Activated T-helper 17 cell treated with anti-CD3 and anti-CD28 coated beads, Interleukin-2, amount 50 U/mL, for 72 hours (primary cell): ENCODE measurements around the gene PHF20. TPM values are rescaled to one million over a fixed set of nuclear protein-coding genes. Genes with fewer than 3 reads are reported as not detected.
"Not testable (repeated sequence)": the region's sequence is repeated elsewhere in the genome, so short reads cannot be mapped to it uniquely, and the experiment has no call there.

Experiments used
- ATAC-seq: fragments of 150-1000 bp; cut with Tn5 transposase; replicated peaks from 2 replicates; pipeline ENCODE4 v1.10.0; 2021; ENCODE audit warnings: mild to moderate bottlenecking, moderate library complexity
- H3K27ac Mint-ChIP-seq: one replicate; pipeline ENCODE4 v1.8.0; 2022; ENCODE audit warnings: mixed read lengths
- H3K27me3 Mint-ChIP-seq: one replicate; pipeline ENCODE4 v1.8.0; 2022; ENCODE audit warnings: mixed read lengths
- H3K36me3 Mint-ChIP-seq: one replicate; pipeline ENCODE4 v1.8.0; 2022; ENCODE audit warnings: low read depth, mild to moderate bottlenecking, mixed read lengths
- H3K4me1 Mint-ChIP-seq: one replicate; pipeline ENCODE4 v1.8.0; 2022; ENCODE audit warnings: mixed read lengths
- H3K4me3 Mint-ChIP-seq: one replicate; pipeline ENCODE4 v1.8.0; 2022; ENCODE audit warnings: mild to moderate bottlenecking, mixed read lengths
- H3K9me3 Mint-ChIP-seq: one replicate; pipeline ENCODE4 v1.8.0; 2022; ENCODE audit warnings: mixed read lengths
- total RNA-seq, 2 donors: library from RNA; stranded (reverse); gene quantifications; one replicate each; pipeline ENCODE4 v1.2.3, GENCODE V29; 2022

The PHF20 gene
- total RNA-seq, 2 donors from 2014 or later, result 70.3 to 73.0 TPM

DNA sequence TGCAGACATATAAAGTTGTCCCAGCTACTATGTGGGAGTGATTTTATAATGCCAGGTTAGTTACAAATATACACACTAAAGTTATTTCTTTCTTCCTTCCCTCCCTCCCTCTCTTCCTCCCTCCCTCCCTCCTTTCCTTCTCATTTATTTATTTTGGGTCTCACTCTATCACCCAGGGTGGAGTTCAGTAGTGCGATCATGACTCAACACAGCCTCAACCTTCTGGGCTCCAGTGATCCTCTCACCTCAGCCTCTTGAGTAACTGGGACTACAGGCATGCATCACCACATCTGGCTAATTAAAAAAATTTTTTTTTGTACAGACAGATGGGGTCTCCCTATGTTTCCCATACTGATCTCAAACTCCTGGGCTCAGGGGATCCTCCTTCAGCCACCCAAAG lies 59.2 kb downstream of the PHF20 start:
- H3K27me3 Mint-ChIP-seq, result no peaks in the 10 kb centered on the region
- peaks cover 36% of the 10 kb centered on the region for H3K4me1 Mint-ChIP-seq

DNA sequence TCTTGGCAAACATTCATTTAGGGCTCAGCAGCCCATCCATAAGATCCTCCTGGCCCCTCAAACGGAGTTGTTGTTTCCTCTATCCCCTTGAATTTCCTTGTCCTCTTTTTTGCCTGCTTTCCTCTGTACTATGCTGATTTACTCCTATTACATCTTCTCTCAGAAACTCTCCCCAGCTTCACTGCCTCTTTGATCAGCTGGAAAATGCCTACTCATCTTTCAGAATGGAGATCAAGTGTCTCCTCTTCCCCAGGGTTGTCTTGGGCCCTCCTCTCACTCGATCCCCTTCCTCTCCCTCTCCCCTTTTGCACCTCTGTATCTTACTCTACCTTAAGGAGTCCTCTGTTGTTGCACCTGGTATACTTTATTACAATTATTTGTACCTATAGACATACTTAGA lies 60.2 kb downstream of the PHF20 start:
- Mint-ChIP-seq H3K4me3 (no peak overlapping the region), H3K4me1 (peaks cover 30% of the 10 kb centered on the region), H3K27ac (peak overlapping the region; percentile 78), H3K36me3 (peaks cover 36% of the 10 kb centered on the region), H3K27me3 (no peaks in the 10 kb centered on the region), H3K9me3 (no peaks in the 10 kb centered on the region)
- no peak for ATAC-seq

More for the DNA sequence above, 59.2 kb downstream of the PHF20 start:
- peak overlapping the region; percentile 78 for H3K27ac Mint-ChIP-seq
- peak; percentile 77 for ATAC-seq
- H3K4me3 Mint-ChIP-seq, result no peak overlapping the region
- peaks cover 40% of the 10 kb centered on the region for H3K36me3 Mint-ChIP-seq
- H3K9me3 Mint-ChIP-seq, result no peaks in the 10 kb centered on the region

- Mint-ChIP-seq H3K4me3 (no peak overlapping the region), H3K36me3 (peaks cover 39% of the 10 kb centered on the region), H3K9me3 (no peaks in the 10 kb centered on the region), H3K27me3 (no peaks in the 10 kb centered on the region), H3K27ac (peak overlapping the region; percentile 23), H3K4me1 (peaks cover 30% of the 10 kb centered on the region)
- ATAC-seq, result no peak
Observed at GRCh38 chr20:35833241-35833640, 61.4 kb downstream of the PHF20 start.

GRCh38 chr20:35837577-35838195 lies 65.9 kb downstream of the PHF20 start:
- peaks cover 32% of the 10 kb centered on the region for H3K36me3 Mint-ChIP-seq
- H3K4me1 Mint-ChIP-seq, result peaks cover 13% of the 10 kb centered on the region
- H3K27me3 Mint-ChIP-seq, result no peaks in the 10 kb centered on the region

GRCh38 chr20:35838205-35838604 lies 66.4 kb downstream of the PHF20 start:
- H3K9me3 Mint-ChIP-seq, result no peaks in the 10 kb centered on the region
- no peak overlapping the region for H3K4me3 Mint-ChIP-seq
- ATAC-seq, result no peak
- peaks cover 37% of the 10 kb centered on the region for H3K36me3 Mint-ChIP-seq
- H3K27me3 Mint-ChIP-seq, result no peaks in the 10 kb centered on the region
- H3K4me1 Mint-ChIP-seq, result peaks cover 13% of the 10 kb centered on the region
- no peak overlapping the region for H3K27ac Mint-ChIP-seq

More at GRCh38 chr20:35837577-35838195, 65.9 kb downstream of the PHF20 start:
- H3K4me3 Mint-ChIP-seq, result no peak overlapping the region
- no peak for ATAC-seq
- no peaks in the 10 kb centered on the region for H3K9me3 Mint-ChIP-seq
- H3K27ac Mint-ChIP-seq, result no peak overlapping the region

GRCh38 chr20:35839904-35840303 lies 68.1 kb downstream of the PHF20 start:
- no peaks in the 10 kb centered on the region for H3K27me3 Mint-ChIP-seq
- H3K27ac Mint-ChIP-seq, result peak overlapping the region; percentile 6
- ATAC-seq, result no peak
- H3K36me3 Mint-ChIP-seq, result peaks cover 49% of the 10 kb centered on the region
- no peaks in the 10 kb centered on the region for H3K9me3 Mint-ChIP-seq
- no peak overlapping the region for H3K4me3 Mint-ChIP-seq
- H3K4me1 Mint-ChIP-seq, result peaks cover 7% of the 10 kb centered on the region

GRCh38 chr20:35840421-35840820 lies 68.6 kb downstream of the PHF20 start:
- no peak overlapping the region for H3K4me3 Mint-ChIP-seq
- no peaks in the 10 kb centered on the region for H3K9me3 Mint-ChIP-seq
- H3K27me3 Mint-ChIP-seq, result no peaks in the 10 kb centered on the region
- ATAC-seq, result no peak
- H3K36me3 Mint-ChIP-seq, result peaks cover 54% of the 10 kb centered on the region
- peaks cover 7% of the 10 kb centered on the region for H3K4me1 Mint-ChIP-seq
- no peak overlapping the region for H3K27ac Mint-ChIP-seq

DNA sequence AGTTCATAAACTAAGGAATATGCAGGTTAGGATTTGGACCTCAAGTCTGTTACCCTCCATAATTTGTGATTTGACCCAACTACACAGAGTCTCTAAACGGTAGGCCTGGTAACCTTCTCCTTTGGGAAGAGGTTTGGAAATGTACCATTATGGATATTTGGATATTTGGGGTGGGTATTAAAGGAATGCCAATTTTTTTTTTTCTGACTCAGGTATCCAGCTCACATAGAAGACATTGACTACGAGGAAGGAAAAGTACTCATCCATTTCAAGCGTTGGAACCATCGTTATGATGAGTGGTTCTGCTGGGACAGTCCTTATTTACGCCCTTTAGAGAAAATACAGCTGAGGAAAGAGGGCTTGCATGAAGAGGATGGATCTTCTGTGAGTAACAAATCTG lies 70.5 kb downstream of the PHF20 start:
- Mint-ChIP-seq H3K27me3 (no peaks in the 10 kb centered on the region), H3K9me3 (no peaks in the 10 kb centered on the region), H3K36me3 (peaks cover 68% of the 10 kb centered on the region), H3K4me1 (peaks cover 7% of the 10 kb centered on the region), H3K4me3 (no peak overlapping the region), H3K27ac (no peak overlapping the region)
- ATAC-seq, result no peak

GRCh38 chr20:35843894-35844293 lies 72.1 kb downstream of the PHF20 start:
- ATAC-seq, H3K4me1 Mint-ChIP-seq, H3K27ac Mint-ChIP-seq, H3K27me3 Mint-ChIP-seq, H3K9me3 Mint-ChIP-seq, H3K4me3 Mint-ChIP-seq: not testable (repeated sequence)
- peaks cover 79% of the 10 kb centered on the region for H3K36me3 Mint-ChIP-seq

GRCh38 chr20:35845561-35845960 lies 73.7 kb downstream of the PHF20 start:
- Mint-ChIP-seq H3K36me3 (peaks cover 92% of the 10 kb centered on the region), H3K4me1 (no peaks in the 10 kb centered on the region), H3K4me3 (no peak overlapping the region), H3K9me3 (no peaks in the 10 kb centered on the region), H3K27me3 (no peaks in the 10 kb centered on the region), H3K27ac (no peak overlapping the region)
- no peak for ATAC-seq

GRCh38 chr20:35849706-35850105 lies 77.9 kb downstream of the PHF20 start:
- Mint-ChIP-seq H3K36me3 (peaks cover 89% of the 10 kb centered on the region), H3K27ac (peak overlapping the region; percentile 26), H3K4me3 (no peak overlapping the region), H3K9me3 (no peaks in the 10 kb centered on the region), H3K4me1 (no peaks in the 10 kb centered on the region), H3K27me3 (no peaks in the 10 kb centered on the region)
- no peak for ATAC-seq

GRCh38 chr20:35851659-35852058 lies 79.8 kb downstream of the PHF20 start:
- not testable (repeated sequence) for ATAC-seq, H3K9me3 Mint-ChIP-seq, H3K4me1 Mint-ChIP-seq, H3K4me3 Mint-ChIP-seq, H3K27ac Mint-ChIP-seq, H3K27me3 Mint-ChIP-seq
- peaks cover 85% of the 10 kb centered on the region for H3K36me3 Mint-ChIP-seq

DNA sequence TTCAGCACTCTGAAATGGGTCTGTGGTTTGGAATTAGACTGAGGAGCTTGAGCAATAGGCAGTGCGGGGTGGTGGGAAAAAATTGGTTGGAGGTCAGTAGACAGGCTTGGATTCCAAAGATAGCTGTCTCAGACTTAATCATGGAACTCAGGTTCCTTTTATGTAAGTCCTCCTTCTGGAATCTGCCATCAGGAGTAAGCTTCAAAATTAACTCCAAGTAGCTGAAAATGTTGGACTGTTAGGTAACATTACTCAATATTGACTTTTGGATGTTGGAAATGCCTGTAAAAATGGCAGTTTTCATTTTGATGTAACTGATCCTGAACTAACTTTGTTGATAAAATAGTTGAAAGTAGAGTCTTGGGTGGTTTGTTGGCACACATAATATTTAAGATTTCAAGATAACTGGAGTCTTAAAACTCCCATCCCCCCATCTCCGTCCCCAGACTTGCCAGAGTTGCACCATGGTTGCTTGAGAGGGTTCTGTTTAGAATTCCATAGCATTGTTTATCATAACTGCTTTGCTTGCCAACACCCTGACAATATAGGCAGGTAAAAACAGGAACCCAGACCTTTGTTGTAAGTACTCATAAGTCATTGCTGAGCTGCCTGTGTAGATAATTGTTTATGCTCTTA lies 83.0 kb downstream of the PHF20 start:
- Mint-ChIP-seq H3K27me3 (no peaks in the 10 kb centered on the region), H3K4me1 (peaks cover 11% of the 10 kb centered on the region), H3K9me3 (no peaks in the 10 kb centered on the region), H3K27ac (no peak overlapping the region), H3K4me3 (no peak overlapping the region), H3K36me3 (peaks cover 83% of the 10 kb centered on the region)
- no peak for ATAC-seq

GRCh38 chr20:35855641-35856040 lies 83.8 kb downstream of the PHF20 start:
- H3K27ac Mint-ChIP-seq, H3K4me3 Mint-ChIP-seq, ATAC-seq, H3K27me3 Mint-ChIP-seq, H3K9me3 Mint-ChIP-seq: not testable (repeated sequence)
- peaks cover 11% of the 10 kb centered on the region for H3K4me1 Mint-ChIP-seq
- peaks cover 84% of the 10 kb centered on the region for H3K36me3 Mint-ChIP-seq

DNA sequence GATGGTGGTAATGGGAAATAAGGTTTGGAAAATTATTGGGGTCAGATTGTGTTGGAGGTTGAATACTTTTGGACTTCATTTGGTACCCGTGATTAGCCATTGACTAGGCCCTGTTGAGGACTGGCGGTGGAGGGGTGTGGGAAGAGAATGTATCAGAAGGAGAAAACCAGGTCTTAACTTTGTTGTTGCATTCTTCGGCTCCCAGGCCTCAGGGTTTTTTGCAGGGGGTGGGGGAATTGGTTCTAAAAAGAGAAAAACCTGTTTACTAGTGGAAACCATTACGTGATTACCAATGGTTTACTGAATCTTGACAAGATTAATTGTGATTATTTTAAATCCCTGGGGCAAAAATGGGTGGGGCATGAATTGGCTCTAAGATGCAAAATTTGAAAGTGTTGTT lies 85.1 kb downstream of the PHF20 start:
- no peak overlapping the region for H3K4me3 Mint-ChIP-seq
- H3K9me3 Mint-ChIP-seq, result no peaks in the 10 kb centered on the region
- ATAC-seq, result no peak
- H3K27ac Mint-ChIP-seq, result peak overlapping the region; percentile 24
- no peaks in the 10 kb centered on the region for H3K27me3 Mint-ChIP-seq
- peaks cover 79% of the 10 kb centered on the region for H3K36me3 Mint-ChIP-seq
- peaks cover 11% of the 10 kb centered on the region for H3K4me1 Mint-ChIP-seq
